Pons (tissue), 1 donor: Measurements from ENCODE around the gene ARMCX1.
"Not testable (repeated sequence)": the region's sequence is repeated elsewhere in the genome, so short reads cannot be mapped to it uniquely, and the experiment has no call there.

ENCODE experiments used
- DNase-seq: peaks from one replicate; pipeline ENCODE4 v3.0.0-alpha.2; 2016; ENCODE audit warnings: low spot score

ARMCX1 gene

GRCh38 chrX:101550362-101550750 is at the start of gene ARMCX1:
ARMCX1 (plus strand) TSS chrX:101550547; CDS start chrX:101552931, 2,384 bp downstream.
- peak; percentile 74 for DNase-seq

GRCh38 chrX:101502929-101503328 is 47.4 kb upstream of the ARMCX1 start:
- not testable (repeated sequence) for DNase-seq

- no peak for DNase-seq
Observed at GRCh38 chrX:101507372-101507771, 43.0 kb upstream of the ARMCX1 start.

- DNase-seq: no peak
Observed at GRCh38 chrX:101507986-101508385, 42.4 kb upstream of the ARMCX1 start.

- DNase-seq: no peak
Observed at GRCh38 chrX:101530944-101531343, 19.4 kb upstream of the ARMCX1 start.

- DNase-seq: no peak
Observed at GRCh38 chrX:101539116-101539515, 11.2 kb upstream of the ARMCX1 start.

- peak; percentile 33 for DNase-seq
Observed at GRCh38 chrX:101550751-101551379, 518 bp downstream of the ARMCX1 start.

GRCh38 chrX:101551380-101551767 is 1.0 kb downstream of the ARMCX1 start:
- no peak for DNase-seq

- DNase-seq: no peak
Observed at GRCh38 chrX:101552714-101553113, 2.4 kb downstream of the ARMCX1 start.

GRCh38 chrX:101564651-101565050 is 14.3 kb downstream of the ARMCX1 start:
- no peak for DNase-seq

GRCh38 chrX:101595739-101596419 is 45.5 kb downstream of the ARMCX1 start:
- DNase-seq: peak; percentile 74

- not testable (repeated sequence) for DNase-seq
Observed at GRCh38 chrX:101599592-101599991, 49.2 kb downstream of the ARMCX1 start.

GRCh38 chrX:101602077-101602476 is 51.7 kb downstream of the ARMCX1 start:
- no peak for DNase-seq
